Measurements from ENCODE around the gene GIMAP2.
A peak's percentile ranks its signal among the peaks of the same experiment; 100 is the strongest.
"Not testable (repeated sequence)": the region's sequence is repeated elsewhere in the genome, so short reads cannot be mapped to it uniquely, and the experiment has no call there.

Gene GIMAP2

DNA sequence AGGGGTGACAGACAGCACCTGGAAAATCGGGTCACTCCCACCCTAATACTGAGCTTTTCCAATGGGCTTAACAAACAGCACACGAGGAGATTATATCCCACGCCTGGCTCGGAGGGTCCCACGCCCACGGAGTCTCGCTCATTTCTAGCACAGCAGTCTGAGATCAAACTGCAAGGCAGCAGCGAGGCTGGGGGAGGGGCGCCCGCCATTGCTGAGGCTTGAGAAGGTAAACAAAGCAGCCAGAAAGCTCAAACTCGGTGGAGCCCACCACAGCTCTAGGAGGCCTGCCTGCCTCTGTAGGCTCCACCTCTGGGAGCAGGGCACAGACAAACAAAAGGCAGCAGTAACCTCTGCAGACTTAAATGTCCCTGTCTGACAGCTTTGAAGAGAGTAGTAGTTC lies 6.9 kb upstream of the GIMAP2 start:
- peak; percentile 47 for DNase-seq

DNA sequence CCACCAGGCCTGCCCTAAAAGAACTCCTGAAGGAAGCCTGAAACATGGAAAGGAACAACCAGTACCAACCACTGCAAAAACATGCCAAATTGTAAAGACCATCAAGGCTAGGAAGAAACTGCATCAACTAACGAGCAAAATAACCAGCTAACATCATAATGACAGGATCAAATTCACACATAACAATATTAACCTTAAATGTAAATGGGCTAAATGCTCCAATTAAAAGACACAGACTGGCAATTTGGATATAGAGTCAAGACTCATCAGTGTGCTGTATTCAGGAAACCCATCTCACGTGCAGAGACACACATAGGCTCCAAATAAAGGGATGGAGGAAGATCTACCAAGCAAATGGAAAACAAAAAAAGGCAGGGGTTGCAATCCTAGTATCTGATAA lies 5.1 kb upstream of the GIMAP2 start:
- DNase-seq, result not testable (repeated sequence)

DNA sequence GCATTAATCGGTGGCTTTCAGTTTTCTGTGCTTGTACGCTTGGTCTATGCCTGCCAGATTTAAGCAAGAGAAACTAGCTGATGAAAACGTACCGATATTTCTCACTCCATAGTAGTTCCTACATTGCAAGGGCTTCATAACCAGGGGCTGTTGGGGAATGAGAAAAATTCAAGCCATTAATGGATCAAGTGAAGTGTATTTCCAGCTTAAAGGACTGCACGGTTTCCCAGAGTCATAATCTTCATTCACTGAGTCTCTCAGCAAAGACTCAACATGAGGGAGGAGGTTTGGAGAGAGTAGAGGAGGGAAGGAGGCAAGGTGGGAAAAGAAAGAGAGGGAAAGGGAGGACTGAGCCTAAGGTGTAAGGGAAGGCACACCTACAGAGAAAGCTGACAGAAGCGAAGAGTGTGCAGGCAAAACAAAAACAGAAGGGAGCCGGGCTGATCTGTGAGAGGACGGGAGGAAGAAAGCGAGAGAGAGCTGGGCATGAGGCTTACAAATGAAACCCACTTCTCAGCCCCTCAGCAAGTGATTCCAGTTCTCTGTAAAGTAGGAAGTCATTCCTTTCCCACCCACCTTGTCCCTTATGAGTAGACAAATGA lies 625 bp downstream of the GIMAP2 start:
- DNase-seq, result peak; percentile 25

DNA sequence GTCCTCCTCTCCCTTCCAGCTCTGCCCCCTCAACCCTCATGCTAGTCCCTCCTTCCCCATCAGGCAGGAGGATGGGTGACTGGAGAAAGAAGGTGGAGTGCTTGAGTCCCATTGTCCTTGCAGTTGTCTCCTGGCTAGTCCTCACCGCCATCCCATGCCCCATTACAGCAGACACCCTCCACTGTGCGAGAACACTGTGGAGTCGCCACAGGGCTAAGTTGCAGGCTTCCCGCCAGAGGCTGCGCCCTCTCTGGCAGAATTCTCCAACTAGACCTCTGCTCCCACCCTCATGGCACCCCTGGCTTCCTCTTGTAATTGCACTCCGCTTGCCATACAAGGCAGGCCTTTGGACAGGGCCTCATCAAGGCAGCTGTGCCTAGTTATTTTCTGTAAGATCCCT lies 3.1 kb downstream of the GIMAP2 start:
- DNase-seq, result no peak

DNA sequence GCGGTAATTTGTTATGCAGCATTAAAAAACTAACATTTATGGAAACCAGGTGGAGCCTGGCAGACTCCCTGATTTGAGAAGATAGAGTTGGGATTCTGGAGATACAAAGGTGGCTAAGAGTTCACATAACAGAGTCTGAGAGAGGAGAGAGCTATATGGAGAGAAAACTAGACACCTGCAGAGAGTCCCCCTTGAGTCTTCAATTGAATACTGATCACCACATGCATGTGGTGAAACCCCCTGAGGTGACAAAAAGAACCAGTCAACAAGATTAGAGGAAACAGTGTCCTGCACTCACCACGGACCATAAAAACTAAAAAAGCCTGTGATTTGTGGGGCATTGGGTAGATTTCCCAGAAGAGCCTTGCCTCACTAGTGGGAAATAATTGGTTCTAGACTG lies 10.1 kb downstream of the GIMAP2 start:
- DNase-seq, result no peak

DNA sequence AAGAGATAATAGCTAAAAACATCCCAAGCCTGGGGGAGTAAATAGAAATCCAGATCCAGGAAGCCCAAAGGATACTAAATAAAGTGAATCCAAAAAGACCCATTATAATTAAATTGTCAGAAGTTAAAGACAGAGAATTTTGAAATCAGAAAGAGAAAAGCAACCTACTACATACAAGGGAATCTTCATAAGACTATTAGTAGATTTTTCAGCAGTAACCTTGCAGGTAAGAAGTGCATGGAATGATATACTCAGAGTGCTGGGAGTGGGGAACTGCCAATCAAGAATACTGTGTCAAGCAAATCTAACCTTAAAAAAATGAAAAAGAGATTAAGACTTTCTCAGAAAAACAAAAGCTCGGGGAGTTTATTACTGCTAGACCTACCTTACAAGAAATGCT lies 17.7 kb downstream of the GIMAP2 start:
- no peak for DNase-seq

DNA sequence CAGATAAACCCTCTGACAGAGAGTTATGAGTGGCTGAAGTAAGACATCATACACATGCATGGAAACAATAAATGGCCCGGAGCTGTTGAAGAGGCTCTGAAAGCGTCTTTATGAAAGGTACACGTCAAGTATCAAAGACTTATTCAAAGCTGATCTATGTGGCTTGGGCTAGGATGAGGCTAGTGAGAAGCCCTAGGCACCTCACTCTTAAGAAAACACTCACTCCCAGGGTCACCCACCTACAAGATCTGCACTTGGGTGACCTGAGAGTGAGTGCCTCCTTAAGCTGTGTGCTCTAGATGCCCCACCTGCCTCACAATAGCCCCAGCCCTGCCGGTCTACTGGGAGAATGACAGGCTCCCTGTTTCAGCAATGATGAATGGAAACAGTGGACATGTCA lies 29.8 kb downstream of the GIMAP2 start:
- DNase-seq, result peak; percentile 34

DNA sequence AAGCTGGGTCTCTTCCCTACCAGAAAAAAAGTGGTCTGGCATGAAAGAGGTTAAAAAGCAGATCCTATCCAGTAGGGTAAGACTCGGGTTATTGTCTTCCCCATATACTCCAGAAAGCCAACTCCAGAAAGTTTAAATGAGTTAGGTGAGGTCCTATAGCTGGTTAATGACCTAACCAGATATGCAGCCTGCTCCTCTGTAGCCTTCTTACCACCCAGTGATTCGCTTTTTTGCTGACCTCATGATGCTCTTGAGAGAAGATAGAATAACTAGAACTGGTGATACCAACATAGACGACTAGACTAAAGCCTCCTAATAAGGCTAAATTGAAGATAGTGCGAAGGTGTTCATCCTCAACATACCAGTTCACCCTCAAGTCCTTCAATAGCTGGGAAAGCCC lies 30.2 kb downstream of the GIMAP2 start:
- DNase-seq, result no peak

DNA sequence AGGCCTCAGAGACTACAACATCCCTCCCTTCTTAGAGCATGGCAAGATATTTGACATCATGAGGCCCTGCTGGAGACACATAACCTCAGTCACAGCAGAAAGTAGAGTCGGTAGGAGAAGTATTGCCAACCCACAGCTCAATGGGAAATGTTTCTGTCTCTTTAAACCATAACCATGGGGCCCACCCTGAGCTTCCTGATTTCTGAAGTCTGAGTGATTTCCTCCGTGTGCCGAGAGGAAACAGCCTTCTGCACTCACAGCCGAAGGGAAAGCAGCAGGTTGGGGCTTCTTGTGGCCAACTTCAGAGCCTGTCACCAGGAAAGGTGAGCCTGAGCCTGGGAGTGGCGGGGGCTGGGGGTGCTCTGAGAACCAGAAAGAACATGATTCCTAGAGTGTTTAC lies 30.9 kb downstream of the GIMAP2 start, which contains the start of gene GIMAP1:
Gene GIMAP1 (plus strand): TSS at position 246 of the 400 bp plus-strand sequence. CDS start 2,435 bp downstream, outside the sequence.
- peak; percentile 62 for DNase-seq

DNA sequence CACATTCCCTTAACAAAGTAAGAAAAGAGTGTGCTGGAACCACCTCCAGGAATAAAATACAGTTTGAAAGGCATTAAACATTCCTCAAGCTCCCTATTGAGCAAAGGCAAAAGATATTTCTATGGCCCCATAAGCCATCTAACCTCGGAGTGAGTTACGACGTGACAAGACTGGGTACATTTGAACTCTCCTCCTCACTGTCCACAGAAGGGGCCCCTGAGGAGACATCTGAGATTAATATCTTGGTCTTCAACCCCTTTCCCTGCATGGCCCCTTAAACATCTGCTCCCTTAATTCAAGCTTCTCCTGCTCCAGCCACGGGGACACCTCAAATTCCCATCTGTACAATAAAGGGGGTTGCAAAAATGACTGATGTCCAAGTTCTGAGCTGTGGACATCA lies 31.4 kb downstream of the GIMAP2 start:
- no peak for DNase-seq

DNA sequence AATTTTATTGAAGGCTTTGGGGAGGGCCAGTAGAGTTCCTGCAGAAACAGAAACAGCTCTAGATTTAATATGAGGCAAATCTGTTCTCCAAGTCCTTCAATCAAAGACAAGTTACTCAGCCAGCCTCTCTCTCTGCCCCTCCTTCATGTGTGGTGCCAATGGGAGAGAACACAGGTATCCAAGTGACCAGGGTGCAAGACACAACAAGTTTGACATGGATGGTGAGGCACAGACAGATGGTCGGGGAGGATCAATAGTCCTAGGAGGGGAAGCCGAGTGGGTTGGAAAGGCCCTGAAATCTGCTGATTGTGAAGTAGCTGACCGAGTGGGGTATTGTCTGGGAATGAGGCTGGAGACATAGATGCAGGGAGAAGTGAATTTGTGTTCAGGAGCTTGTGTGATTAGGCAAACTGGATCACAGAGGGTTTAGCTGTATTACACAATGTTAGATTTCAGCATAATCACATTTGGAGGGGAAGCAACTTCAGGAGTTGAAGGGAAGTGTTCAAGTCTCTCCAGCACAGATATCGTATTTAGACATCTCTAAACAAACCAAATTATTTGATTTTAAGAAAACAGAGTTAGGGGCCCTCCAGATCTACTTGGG lies 32.4 kb downstream of the GIMAP2 start:
- no peak for DNase-seq

DNA sequence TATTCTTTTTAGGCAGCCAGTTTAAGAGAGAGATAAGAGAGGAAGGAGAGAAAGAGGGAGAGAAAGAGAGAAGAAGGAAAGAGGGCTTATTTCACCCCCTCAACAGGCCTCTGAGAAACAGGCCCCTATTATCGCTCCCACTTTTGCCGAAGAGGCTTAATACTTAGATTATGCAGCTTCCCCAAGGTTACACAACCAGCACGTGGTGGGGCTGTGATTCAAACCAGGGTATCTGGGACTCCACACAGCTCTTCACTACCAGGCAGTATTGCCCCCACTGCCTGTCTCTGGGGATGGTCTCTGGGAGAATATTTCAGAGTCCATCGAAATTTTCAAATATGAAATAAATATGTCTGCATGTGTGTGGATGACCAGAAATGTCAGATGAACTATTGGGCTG lies 33.9 kb downstream of the GIMAP2 start:
- no peak for DNase-seq

DNA sequence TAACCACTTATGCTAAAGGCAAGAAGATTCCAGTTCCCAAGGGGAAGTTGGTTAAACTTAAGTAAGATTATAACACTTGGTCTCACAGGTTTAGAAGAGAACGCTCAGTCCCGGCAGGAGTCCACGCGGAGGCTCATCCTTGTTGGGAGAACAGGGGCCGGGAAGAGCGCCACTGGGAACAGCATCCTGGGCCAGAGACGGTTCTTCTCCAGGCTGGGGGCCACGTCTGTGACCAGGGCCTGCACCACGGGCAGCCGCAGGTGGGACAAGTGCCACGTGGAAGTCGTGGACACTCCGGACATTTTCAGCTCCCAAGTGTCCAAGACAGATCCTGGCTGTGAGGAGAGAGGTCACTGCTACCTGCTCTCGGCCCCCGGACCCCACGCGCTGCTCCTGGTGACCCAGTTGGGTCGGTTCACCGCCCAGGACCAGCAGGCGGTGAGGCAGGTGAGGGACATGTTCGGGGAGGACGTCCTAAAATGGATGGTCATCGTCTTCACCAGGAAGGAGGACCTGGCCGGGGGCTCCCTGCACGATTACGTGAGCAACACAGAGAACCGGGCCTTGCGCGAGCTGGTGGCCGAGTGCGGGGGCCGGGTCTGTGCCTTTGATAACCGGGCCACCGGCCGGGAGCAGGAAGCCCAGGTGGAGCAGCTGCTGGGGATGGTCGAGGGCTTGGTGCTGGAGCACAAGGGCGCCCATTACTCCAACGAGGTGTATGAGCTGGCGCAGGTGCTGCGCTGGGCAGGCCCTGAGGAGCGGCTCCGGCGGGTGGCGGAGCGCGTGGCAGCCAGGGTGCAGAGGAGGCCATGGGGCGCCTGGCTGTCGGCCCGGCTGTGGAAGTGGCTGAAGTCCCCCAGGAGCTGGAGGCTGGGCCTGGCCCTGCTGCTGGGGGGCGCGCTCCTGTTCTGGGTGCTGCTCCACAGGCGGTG lies 34.7 kb downstream of the GIMAP2 start:
- DNase-seq, result no peak

DNA sequence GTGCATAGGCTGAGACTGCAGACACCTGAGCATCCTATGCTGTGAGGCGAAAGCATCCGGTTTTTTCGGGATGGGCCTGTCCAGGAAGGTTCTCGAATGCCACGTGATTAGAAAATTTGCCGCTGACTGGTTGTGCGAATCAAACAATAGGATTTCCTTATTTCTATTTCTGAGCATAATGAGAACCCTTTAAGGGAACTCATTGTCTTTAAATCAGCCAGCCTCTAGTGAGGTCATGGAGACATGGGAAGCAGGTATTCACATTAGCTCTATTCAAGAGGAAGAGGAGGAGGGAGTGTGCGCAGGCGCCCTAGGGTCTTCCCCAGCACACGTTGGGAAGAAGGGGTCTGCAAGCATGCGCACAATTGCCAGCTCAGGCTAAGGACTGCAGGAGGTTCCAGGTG lies 36.5 kb downstream of the GIMAP2 start:
- no peak for DNase-seq

DNA sequence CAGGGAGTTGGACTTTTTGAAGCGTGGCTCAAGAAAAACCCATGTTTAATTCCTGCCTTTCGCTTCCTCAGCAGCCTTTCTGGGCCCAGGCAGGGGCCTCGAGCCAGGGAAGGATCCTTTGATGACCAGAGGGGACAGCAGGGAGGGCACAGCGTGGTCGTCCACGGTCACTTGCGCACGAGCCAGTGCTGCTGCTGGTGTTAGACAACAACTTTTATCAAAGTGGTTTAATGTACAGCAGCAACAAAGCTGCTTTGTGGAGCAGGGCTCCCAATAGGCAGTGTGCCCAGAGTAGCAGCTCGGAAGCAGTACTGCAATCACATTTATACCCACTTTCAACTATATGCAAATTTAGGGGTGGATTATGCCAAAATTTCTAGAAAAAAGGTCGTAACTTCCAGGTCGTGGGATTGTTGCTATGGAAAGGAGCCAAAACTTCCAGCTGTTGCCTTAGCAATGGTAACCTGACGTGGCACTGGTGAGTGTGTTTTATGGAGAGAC lies 37.0 kb downstream of the GIMAP2 start:
- DNase-seq, result no peak

DNA sequence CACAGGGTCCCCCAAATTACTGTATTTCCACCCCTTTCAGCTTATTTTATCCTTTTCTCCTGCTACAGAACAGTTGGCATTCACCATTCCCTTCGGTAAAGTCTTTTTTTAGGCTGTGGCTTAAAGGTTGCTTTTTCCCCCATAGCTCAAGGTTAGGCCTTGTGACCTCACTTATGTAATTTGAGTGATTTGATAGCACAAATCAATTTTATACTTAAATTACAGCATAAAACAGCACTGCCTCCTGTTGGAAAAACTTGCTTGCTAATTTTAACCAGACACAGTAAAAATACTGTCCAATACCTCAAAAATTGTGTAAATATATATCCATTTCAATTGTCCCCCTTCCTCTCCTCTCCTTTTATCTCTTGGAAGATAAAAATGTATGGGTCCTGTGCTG lies 38.0 kb downstream of the GIMAP2 start:
- DNase-seq, result no peak

DNA sequence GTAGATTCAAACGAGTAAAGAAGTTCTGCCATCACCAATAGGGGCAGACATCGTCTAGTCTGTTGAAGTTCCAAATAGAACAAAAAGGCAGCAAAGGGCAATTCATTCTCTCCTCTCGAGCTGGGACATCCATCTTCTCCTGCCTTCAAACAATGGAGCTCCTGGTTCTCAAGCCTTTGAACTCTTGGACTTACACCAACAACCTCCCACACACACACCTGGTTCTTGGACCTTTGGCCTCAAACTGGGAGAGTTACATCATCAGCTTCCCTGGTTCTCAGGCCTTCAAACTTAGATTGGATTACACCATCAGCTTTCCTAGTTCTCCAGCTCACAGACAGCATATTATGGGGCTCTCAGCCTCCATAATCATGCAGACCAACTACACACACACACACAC lies 41.9 kb downstream of the GIMAP2 start:
- DNase-seq, result no peak

DNA sequence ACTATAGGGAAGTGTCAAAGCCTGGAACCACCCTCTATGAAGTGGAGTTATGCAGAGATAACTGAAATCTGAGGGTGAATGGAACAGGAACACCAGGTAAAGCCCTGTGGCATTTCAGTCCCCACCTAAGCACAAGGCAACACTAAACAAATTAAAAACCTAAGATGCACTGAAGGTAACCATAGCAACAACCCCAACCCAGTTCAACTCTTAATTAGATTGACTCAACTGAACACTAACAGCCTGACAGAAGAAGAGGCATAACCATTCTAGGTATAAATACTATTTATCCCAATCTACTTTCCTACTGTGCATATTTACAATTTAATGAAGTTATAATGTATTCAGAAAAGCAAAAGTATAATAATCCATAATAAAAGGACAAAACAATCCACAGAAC lies 42.5 kb downstream of the GIMAP2 start:
- DNase-seq, result no peak

DNA sequence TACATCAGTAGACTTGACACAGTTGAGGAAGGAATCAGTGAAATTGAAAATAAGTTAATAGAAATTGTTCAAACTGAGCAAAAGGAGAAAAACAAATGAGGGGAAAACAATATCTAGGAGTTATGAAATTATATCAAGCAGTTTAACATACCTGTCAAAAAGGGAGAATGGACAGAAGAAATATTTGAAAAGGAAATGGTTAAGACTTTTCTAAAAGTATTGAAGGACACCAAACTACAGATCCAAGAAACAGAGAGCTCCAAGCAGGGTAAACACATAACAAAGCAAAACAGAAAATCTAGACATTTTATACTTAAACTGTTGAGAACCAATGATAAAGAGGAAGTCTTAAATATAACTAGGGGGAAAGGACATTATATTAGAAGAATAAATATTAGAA lies 43.1 kb downstream of the GIMAP2 start:
- DNase-seq, result no peak

DNA sequence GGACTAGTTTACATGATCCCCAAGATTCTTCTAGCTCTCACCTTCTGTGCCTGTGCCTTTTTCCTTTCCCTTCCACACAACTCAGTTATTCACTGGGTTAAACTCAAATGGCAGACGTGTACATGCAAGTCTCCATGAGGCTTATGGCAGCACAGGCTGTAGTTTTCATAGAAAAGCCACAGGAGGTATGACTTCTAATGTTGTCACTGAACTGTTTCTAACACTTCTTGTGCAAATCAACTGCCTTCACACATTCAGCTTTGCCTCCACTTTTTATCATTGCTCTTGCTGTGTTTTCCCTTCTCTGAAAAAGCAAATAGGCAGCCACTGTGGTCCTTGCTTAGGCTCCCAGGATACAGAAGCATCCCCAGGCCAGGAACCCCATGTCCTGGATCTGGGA lies 46.4 kb downstream of the GIMAP2 start:
- no peak for DNase-seq

DNA sequence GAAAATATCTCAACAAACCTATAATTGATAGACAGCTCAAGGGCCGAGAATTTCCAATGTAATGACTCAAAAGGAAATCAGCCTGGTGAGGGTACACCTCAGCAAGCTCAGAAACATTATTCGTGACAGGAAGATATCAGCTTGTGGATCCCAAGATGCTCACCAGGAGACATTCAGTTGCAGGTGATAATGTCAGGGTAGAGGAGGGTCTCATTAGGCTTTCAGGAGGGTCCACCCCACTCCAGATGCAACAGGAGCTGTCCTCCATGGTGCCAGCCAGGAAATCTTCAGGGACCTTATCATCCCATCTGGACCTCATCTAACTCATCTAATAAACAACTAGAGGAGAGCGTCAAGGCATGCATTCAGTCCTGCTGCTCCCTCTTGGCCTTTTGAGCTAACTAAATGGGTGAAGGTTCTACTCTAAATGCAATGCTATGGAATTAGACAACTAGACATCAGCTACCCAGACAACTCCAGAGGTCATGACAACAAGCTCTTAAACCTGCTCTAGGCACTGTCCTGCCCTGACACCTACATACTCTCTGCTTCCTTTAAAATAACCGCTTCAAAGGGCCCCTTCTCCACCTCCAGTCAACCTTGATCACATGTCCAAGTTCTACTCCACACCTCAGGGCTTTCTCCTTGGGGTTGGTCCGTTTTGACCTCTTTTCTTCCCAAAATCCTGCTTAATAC lies 47.4 kb downstream of the GIMAP2 start:
- DNase-seq, result no peak

DNA sequence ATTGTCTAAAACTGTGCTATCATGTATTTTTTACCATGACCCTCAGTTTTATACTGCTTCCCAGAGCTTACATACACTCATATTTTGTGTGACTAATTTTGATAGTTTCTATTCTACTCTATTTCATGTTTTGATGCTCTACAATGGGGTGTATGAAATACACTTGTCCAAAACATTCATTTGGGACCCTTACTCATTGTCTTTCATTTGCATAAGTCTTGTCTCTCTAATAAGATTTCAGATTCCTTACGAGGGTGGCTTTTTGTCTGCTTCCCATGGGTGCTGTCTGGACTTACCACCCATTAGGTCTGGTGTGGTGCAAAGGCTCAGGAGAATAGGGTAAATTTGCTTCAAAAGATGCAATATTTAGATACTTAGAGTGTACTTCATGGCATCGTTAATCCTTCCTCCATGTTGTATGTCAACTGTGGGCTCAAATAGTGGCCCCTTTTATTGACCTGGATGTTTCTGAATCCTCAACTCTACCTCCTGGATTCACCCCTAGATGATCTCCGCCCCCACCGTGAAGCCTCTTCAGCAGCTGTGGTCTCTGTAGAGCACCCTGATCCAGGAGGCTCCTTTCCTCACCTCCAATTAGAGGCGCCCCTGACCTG lies 48.1 kb downstream of the GIMAP2 start:
- no peak for DNase-seq

DNA sequence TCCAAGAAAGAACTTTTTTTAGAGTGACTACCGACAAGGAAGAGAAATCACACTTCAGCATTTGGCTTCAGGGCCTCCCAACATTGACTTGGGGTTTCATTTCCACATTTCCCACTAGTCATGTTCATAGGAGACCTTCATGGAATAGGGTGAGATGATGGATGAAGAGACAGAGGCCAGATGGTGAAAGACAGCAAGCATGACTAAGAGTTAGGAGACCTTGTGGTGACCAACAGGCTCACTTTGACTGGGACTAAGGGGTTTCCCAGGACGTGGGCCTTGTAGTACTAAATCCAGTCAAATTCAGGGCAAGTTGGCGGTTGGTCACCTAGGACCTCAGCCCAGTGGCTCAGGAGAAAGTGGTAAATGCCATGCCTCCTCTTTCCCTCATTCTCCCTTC lies 48.7 kb downstream of the GIMAP2 start:
- DNase-seq, result peak; percentile 38
